Caki2 (cell line): ENCODE data around the gene SLC25A15. TPM values are rescaled to one million over a fixed set of nuclear protein-coding genes. Genes with fewer than 3 reads are reported as not detected.
"Not testable (repeated sequence)": the region's sequence is repeated elsewhere in the genome, so short reads cannot be mapped to it uniquely, and the experiment has no call there.

ENCODE experiments used
- DNase-seq: peaks from one replicate; pipeline ENCODE4 v3.0.0-alpha.2; 2015; ENCODE audit warnings: low read depth
- in situ Hi-C: cut with HindIII; loops from 2 replicates; pipeline ENCODE4 v1.10.0; 2016; ENCODE audit warnings: low sequenced_read_pairs, low pct_unique_long_range_greater_than_20kb, mixed read lengths
- total RNA-seq: library from RNA; depleted of rRNA; stranded (reverse); fragments of >200 nt; shearing (Covaris generic); gene quantifications from 2 replicates; pipeline ENCODE4 v1.2.3, GENCODE V29; 2014; ENCODE audit warnings: low replicate concordance; rRNA removed

The SLC25A15 gene
- total RNA-seq, 1 experiment from 2014 or later: 26.7 TPM

DNA sequence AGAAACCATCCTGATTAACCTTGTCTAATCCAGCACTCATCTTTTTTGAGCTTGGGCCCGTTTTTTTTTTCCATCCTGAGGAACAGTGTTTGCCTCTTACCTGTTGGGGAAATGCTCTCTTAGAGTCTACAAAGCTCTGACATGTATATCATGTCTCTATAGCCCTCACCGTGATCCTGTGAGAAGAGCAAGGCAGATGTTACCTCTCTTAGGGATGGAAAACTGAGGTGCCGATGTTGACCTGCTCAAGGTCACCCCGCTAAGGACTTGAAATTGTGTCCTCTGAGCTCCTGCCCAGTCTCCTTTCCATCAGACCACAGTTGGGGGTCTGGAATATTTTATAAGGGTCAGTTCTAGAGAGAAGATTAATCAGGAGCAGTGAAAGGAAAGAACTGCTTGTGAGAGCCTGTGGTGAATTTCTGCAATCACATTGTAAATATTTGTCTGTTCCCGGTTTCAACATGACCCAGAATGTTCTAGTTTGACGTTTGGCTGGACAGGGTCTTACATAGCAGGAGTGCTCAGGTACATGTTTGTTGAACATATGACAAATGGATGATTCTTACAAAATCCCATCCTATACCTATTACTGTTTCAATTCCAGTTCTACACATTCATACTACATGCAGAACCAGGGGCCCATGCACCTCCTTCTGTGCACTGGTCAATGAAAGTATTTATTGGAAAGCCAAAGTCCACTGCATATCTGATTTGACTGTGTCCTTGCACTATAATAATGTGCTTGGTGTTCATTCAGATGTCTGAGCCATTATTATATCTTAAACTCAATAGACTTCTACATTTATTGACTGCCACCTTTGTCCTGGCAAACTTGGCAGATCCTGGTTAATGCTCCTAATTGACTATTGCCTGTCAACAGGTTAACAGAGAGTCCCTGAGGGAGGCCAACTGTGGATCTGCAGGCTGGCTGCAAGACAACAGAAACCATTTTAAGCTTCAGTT, 12.1 kb downstream of the SLC25A15 start:
- DNase-seq: no peak
- in situ Hi-C loops: no loop called here

GRCh38 chr13:40803316-40803715, 13.9 kb downstream of the SLC25A15 start:
- in situ Hi-C loops: no loop called here

GRCh38 chr13:40806241-40806640, 16.8 kb downstream of the SLC25A15 start:
- in situ Hi-C loops: no loop called here
- no peak for DNase-seq

More at GRCh38 chr13:40803316-40803715, 13.9 kb downstream of the SLC25A15 start:
- DNase-seq: no peak

DNA sequence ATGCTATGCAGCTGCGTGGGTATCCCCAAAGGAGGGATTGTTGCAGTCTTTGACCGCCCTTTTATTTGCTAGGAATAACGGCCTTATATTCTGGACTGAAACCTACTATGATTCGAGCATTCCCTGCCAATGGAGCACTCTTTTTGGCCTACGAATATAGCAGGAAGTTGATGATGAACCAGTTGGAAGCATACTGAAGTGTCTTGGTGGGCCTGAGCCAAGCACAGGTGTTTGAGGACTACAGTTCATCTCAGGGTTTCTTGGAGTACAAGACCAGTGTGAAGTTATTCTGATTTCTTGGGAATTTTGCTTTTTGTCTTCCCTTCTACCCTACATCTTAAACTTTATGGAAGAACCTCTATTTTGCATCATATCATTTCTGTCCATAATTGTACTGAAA, 20.1 kb downstream of the SLC25A15 start:
- DNase-seq: no peak
- in situ Hi-C loops: no loop called here

GRCh38 chr13:40812102-40812501, 22.7 kb downstream of the SLC25A15 start:
- in situ Hi-C loops: no loop called here
- DNase-seq: no peak

- no peak for DNase-seq
- in situ Hi-C loops: no loop called here
Measured at GRCh38 chr13:40812724-40813445, 23.5 kb downstream of the SLC25A15 start.

DNA sequence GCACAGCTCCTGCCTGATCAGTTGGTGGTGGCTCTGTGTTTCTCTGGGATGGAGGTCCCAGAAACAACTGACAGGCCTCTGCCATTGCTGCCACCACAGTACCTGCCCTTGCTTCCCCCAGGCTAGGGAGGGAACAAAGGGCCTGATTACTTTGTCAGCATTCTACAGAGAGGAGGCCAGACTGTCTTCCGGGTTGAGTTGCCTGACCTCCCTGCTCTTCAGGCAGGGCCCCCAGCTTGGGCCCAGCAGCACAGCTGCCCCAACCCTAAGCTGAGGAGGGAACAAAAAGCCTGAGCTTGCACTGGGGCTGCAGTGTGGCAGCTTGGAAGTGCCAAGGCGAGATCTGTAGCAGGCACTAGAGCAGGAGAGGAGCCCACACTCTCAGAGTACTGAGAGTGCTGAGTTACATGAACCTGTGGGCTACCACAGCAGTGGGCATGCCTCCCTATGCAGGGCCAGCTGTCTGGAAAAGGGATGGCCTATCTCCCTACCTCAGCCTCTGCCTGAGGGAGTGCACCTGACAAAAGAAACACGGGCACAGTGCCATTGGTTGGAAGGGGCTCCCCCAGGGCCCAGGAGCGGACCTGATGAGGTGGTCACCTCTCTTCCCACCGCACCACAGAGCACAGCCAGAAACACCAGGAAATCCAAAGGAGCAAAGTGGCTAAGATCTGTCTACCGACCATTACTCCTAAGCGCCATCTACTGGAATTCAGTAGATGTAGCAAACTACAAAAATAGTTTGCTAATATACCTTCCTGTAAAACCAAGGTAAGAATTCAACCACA, 24.4 kb downstream of the SLC25A15 start:
- no peak for DNase-seq
- in situ Hi-C loops: no loop called here

DNA sequence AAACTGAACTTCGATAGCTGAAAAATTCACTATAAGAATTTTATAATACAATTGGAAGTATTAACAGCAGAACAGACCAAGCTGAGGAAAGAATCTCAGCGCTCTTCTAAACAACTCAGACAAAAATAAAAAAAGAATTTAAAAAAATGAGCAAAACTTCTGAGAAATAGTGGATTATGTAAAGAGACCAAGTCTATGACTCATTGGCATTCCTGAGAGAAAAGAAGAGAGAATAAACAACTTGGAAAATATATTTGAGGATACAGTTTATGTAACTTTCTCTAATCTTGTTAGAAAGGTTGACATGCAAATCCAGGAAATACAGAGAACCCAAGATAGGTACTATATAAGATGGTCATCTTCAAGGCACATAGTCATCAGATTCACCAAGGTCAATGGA, 25.4 kb downstream of the SLC25A15 start:
- in situ Hi-C loops: no loop called here

DNA sequence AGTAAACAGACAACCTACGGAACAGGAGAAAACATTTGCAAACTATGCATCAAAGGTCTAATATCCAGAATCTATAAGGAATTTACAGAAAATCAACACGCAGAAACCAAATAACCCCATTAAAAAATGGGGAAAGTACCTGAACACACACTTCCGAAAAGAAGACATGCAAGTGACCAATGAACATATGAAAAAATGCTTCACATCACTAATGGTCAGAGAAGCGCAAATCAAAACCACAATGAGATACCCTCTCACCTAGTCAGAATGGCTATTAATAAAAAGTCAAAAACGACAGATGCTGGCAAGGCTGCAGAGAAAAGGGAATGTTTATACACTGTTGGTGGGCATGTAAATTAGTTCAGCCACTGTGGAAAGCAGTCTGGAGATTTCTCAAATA, 29.5 kb downstream of the SLC25A15 start:
- DNase-seq: no peak

More for the DNA sequence above, 25.4 kb downstream of the SLC25A15 start:
- DNase-seq: no peak

DNA sequence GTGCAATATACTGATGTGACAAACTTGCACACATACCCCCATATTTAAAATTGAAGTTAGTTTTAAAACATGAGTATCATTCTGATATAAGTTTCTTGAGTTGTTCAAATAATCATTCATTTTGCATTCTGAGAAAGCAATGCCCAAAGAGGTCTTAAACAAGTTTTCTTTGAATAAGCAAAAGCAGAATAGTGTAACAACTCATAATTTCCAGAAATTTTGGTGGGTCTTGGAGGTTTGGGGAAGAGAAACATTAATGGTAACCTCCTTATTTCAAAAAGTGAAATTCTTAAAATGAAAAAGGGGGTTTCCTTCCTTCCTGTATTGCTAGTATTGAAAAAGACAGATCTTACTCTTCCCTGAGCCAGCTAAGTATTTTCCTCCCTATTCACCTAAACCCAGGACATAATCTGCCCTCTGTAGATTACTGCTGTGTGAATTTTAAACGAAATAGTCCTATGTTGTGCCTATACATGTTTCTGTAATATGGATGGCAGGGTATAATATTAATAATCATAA, 30.4 kb downstream of the SLC25A15 start:
- in situ Hi-C loops: no loop called here
- no peak for DNase-seq

More for the DNA sequence above, 29.5 kb downstream of the SLC25A15 start:
- in situ Hi-C loops: no loop called here

DNA sequence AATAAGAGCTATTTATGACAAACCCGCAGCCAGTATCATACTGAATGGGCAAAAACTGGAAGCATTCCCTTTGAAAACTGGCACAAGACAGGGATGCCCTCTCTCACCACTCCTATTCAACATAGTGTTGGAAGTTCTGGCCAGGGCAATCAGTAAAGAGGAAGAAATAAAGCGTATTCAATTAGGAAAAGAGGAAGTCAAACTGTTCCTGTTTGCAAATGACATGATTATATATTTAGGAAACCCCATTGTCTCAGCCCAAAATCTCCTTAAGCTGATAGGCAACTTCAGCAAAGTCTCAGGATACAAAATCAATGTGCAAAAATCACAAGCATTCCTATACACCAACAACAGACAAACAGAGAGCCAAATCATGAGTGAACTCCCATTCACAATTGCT, 50.3 kb downstream of the SLC25A15 start:
- in situ Hi-C loops, DNase-seq: not testable (repeated sequence)

GRCh38 chr13:40840955-40841354, 51.5 kb downstream of the SLC25A15 start:
- in situ Hi-C loops, DNase-seq: not testable (repeated sequence)

Other genes starting within 250 kb of the SLC25A15 start
- gene FOXO1, start 123.0 kb upstream of the SLC25A15 start, total RNA-seq: 0.58 and 0.68 TPM in 2 replicates
- gene MRPS31, start 18.4 kb upstream of the SLC25A15 start, total RNA-seq: 11.7 and 16.3 TPM in 2 replicates
- 16.6 and 18.7 TPM in 2 replicates for gene ELF1, start 229.7 kb downstream of the SLC25A15 start, total RNA-seq